ENCODE measurements around the gene CA11. TPM values are rescaled to one million over a fixed set of nuclear protein-coding genes. Genes with fewer than 3 reads are reported as not detected.

CA11 gene
- total and polyA plus RNA-seq, 9 of the 15 experiments (the other 6 are each of a cell fraction or from before 2014, with no cell fraction given), result 2.9 to 19.9 (median 8.3) TPM

GRCh38 chr19:48634424-48635262, 11.3 kb downstream of the CA11 start (continued):
- peak; percentile 30; the same call in 1 of the 2 replicates for TF ChIP-seq ZBTB7A (IDR thresholded peaks at IDR 0.05; ENCODE audit: borderline replicate concordance, control insufficient read depth, low read depth, low read length)
- TF ChIP-seq ZKSCAN3 (CRISPR knock-in tag; IDR thresholded peaks at IDR 0.05), result no peak
- peak; percentile 33; the same call in 1 of the 2 replicates for TF ChIP-seq ZBTB33 (CRISPR knock-in tag; IDR thresholded peaks at IDR 0.05)
- TF ChIP-seq PHF21A (IDR thresholded peaks at IDR 0.05; ENCODE audit: borderline replicate concordance, low read depth), result no peak
- TF ChIP-seq ZNF76 (CRISPR knock-in tag; IDR thresholded peaks at IDR 0.05; ENCODE audit: borderline replicate concordance), result 0 out of 2 replicates have a peak, but pooled peaks have one; percentile 20
- no peak for TF ChIP-seq FOXP4 (CRISPR knock-in tag; IDR thresholded peaks at IDR 0.05; ENCODE audit: borderline replicate concordance)
- no peak for TF ChIP-seq TARDBP (IDR thresholded peaks at IDR 0.05)
- TF ChIP-seq SIN3A (IDR thresholded peaks at IDR 0.05; ENCODE audit: borderline replicate concordance in 2 of 2, control insufficient read depth in 1 of 2, low read depth in 2 of 2, low read length in 2 of 2), result peak in 1 of 2 experiments; percentile 27; a peak in 1 of 4 replicates
- no peak; a peak in 2 of 4 replicates for TF ChIP-seq SRF (CRISPR knock-in tag; IDR thresholded peaks at IDR 0.05)
- no peak for TF ChIP-seq CREB3L1 (IDR thresholded peaks at IDR 0.05; ENCODE audit: borderline replicate concordance, low read depth)
- TF ChIP-seq ZNF592 (IDR thresholded peaks at IDR 0.05), result peak; percentile 83
- peak; percentile 93 to 96 for TF ChIP-seq MNT (conservative IDR thresholded peaks at IDR 0.05)
- TF ChIP-seq EP400 (IDR thresholded peaks at IDR 0.05), result peak; percentile 82

Measured in K562 (cell line).